MM.1S (cell line): ENCODE results near the gene CMTR1.
"Not testable (repeated sequence)": the region's sequence is repeated elsewhere in the genome, so short reads cannot be mapped to it uniquely, and the experiment has no call there.

ENCODE experiments used
- DNase-seq: peaks from one replicate; pipeline ENCODE4 v3.0.0-alpha.2; 2015
- H2AFZ ChIP-seq: fragments of 300-600 bp; sonication (generic); 2 replicates; pipeline ENCODE4 v1.6.0; 2016; ENCODE audit warnings: antibody characterized with exemption, low read length
- H3F3A ChIP-seq: fragments of 300-600 bp; sonication (generic); 2 replicates; pipeline ENCODE4 v1.6.1; 2016; ENCODE audit warnings: mild to moderate bottlenecking, antibody characterized with exemption, low read length, moderate library complexity, mixed read lengths; ENCODE audit not compliant: insufficient read depth
- H3K27ac ChIP-seq: fragments of 300-600 bp; sonication (generic); 2 replicates; pipeline ENCODE4 v1.5.1; 2016; ENCODE audit warnings: mild to moderate bottlenecking, low read length
- H3K27me3 ChIP-seq: fragments of 300-600 bp; sonication (generic); replicated peaks from 2 replicates; pipeline ENCODE4 v1.6.0; 2016; ENCODE audit warnings: low read length; ENCODE audit not compliant: insufficient read depth
- H3K36me3 ChIP-seq: fragments of 300-600 bp; sonication (generic); replicated peaks from 2 replicates; pipeline ENCODE4 v1.6.1; 2016; ENCODE audit warnings: mild to moderate bottlenecking, low read length, mixed read lengths; ENCODE audit not compliant: insufficient read depth
- H3K4me1 ChIP-seq: fragments of 300-600 bp; sonication (generic); 2 replicates; pipeline ENCODE4 v1.6.1; 2016; ENCODE audit warnings: low read length, mixed read lengths
- H3K4me2 ChIP-seq: fragments of 300-600 bp; sonication (generic); 2 replicates; pipeline ENCODE4 v1.6.0; 2016; ENCODE audit warnings: low read depth, low read length
- H3K4me3 ChIP-seq: fragments of 300-600 bp; sonication (generic); 2 replicates; pipeline ENCODE4 v1.5.1; 2016; ENCODE audit warnings: low read length, mixed read lengths
- H3K79me2 ChIP-seq: fragments of 300-600 bp; sonication (generic); 2 replicates; pipeline ENCODE4 v1.6.1; 2016; ENCODE audit warnings: mixed run types, low read length, mixed read lengths
- H3K9ac ChIP-seq: fragments of 300-600 bp; sonication (generic); 2 replicates; pipeline ENCODE4 v1.6.1; 2016; ENCODE audit warnings: low read length, mixed read lengths
- H3K9me2 ChIP-seq: fragments of 300-600 bp; sonication (generic); replicated peaks from 2 replicates; pipeline ENCODE4 v1.6.1; 2016; ENCODE audit warnings: mild to moderate bottlenecking, low read length, mixed read lengths; ENCODE audit not compliant: insufficient read depth
- H3K9me3 ChIP-seq: fragments of 300-600 bp; sonication (generic); replicated peaks from 2 replicates; pipeline ENCODE4 v1.6.1; 2016; ENCODE audit warnings: mild to moderate bottlenecking, low read length, mixed read lengths; ENCODE audit not compliant: insufficient read depth
- H4K20me1 ChIP-seq: fragments of 300-600 bp; sonication (generic); 2 replicates; pipeline ENCODE4 v1.6.1; 2016; ENCODE audit warnings: mild to moderate bottlenecking, low read length, moderate library complexity, mixed read lengths; ENCODE audit not compliant: insufficient read depth
- CTCF ChIP-seq: fragments of 300-600 bp; sonication (generic); IDR thresholded peaks from 2 replicates; pipeline ENCODE4 v1.5.1; 2016; ENCODE audit warnings: antibody characterized with exemption, low read length, mixed read lengths
- EZH2 ChIP-seq: fragments of 300-600 bp; sonication (generic); optimal IDR thresholded peaks from 2 replicates; pipeline ENCODE3; 2017; ENCODE audit warnings: low read depth, mild to moderate bottlenecking, antibody characterized with exemption, low read length, mixed read lengths
- EZH2phosphoT487 ChIP-seq: fragments of 300-600 bp; sonication (generic); IDR thresholded peaks from 2 replicates; pipeline ENCODE4 v1.6.1; 2018; ENCODE audit warnings: antibody characterized with exemption, low read length

The CMTR1 gene

GRCh38 chr6:37399131-37399530 is 33.9 kb upstream of the CMTR1 start:
- no peak for TF ChIP-seq EZH2
- Histone ChIP-seq H3K27me3 (no peaks in the 10 kb centered on the region), H3K4me2 (no peak overlapping the region), H3K9me2 (no peaks in the 10 kb centered on the region), H3K27ac (no peak overlapping the region), H3K79me2 (no peaks in the 10 kb centered on the region), H4K20me1 (no peaks in the 10 kb centered on the region), H2AFZ (no peak overlapping the region), H3K4me3 (no peak overlapping the region), H3K36me3 (no peaks in the 10 kb centered on the region), H3K9me3 (no peaks in the 10 kb centered on the region), H3F3A (no peaks in the 10 kb centered on the region), H3K4me1 (no peaks in the 10 kb centered on the region), H3K9ac (no peak overlapping the region)
- no peak for DNase-seq

- Histone ChIP-seq H3K9me2 (no peaks in the 10 kb centered on the region), H2AFZ (no peak overlapping the region), H3K27me3 (no peaks in the 10 kb centered on the region), H3K4me1 (no peaks in the 10 kb centered on the region), H3K4me2 (no peak overlapping the region), H3K79me2 (no peaks in the 10 kb centered on the region), H3K36me3 (no peaks in the 10 kb centered on the region), H3K4me3 (no peak overlapping the region), H4K20me1 (no peaks in the 10 kb centered on the region), H3F3A (no peaks in the 10 kb centered on the region), H3K27ac (no peak overlapping the region), H3K9me3 (no peaks in the 10 kb centered on the region), H3K9ac (no peak overlapping the region)
- no peak for DNase-seq
- no peak for TF ChIP-seq EZH2phosphoT487
- no peak for TF ChIP-seq EZH2
- TF ChIP-seq CTCF, result no peak
Measured at GRCh38 chr6:37399795-37400490, 33.1 kb upstream of the CMTR1 start.

- H2AFZ ChIP-seq, H4K20me1 ChIP-seq, H3K27ac ChIP-seq, H3K4me3 ChIP-seq, H3F3A ChIP-seq, H3K27me3 ChIP-seq, H3K4me2 ChIP-seq, DNase-seq, H3K9ac ChIP-seq, H3K79me2 ChIP-seq, H3K4me1 ChIP-seq, H3K9me3 ChIP-seq, H3K36me3 ChIP-seq, H3K9me2 ChIP-seq: not testable (repeated sequence)
Measured at GRCh38 chr6:37401658-37402057, 31.4 kb upstream of the CMTR1 start.

- Histone ChIP-seq H2AFZ (no peak overlapping the region), H3F3A (no peaks in the 10 kb centered on the region), H3K27me3 (no peaks in the 10 kb centered on the region), H3K9me2 (no peaks in the 10 kb centered on the region), H3K79me2 (no peaks in the 10 kb centered on the region), H4K20me1 (no peaks in the 10 kb centered on the region), H3K9me3 (no peaks in the 10 kb centered on the region), H3K9ac (no peak overlapping the region), H3K4me3 (no peak overlapping the region), H3K4me1 (no peaks in the 10 kb centered on the region), H3K27ac (no peak overlapping the region), H3K4me2 (no peak overlapping the region), H3K36me3 (no peaks in the 10 kb centered on the region)
- TF ChIP-seq CTCF (no peak), EZH2 (no peak)
- no peak for DNase-seq
Measured at GRCh38 chr6:37406726-37407341, 26.2 kb upstream of the CMTR1 start.
